HG03066 (cell line): ENCODE measurements around the gene LGALS3BP.
"Not testable (repeated sequence)": the region's sequence is repeated elsewhere in the genome, so short reads cannot be mapped to it uniquely, and the experiment has no call there.

Experiments used
- ATAC-seq: cut with Tn5 transposase; IDR thresholded peaks from one replicate; pipeline ENCODE4 v1.9.1; 2021; ENCODE audit warnings: low read depth; ENCODE audit not compliant: unreplicated experiment

The LGALS3BP gene

DNA sequence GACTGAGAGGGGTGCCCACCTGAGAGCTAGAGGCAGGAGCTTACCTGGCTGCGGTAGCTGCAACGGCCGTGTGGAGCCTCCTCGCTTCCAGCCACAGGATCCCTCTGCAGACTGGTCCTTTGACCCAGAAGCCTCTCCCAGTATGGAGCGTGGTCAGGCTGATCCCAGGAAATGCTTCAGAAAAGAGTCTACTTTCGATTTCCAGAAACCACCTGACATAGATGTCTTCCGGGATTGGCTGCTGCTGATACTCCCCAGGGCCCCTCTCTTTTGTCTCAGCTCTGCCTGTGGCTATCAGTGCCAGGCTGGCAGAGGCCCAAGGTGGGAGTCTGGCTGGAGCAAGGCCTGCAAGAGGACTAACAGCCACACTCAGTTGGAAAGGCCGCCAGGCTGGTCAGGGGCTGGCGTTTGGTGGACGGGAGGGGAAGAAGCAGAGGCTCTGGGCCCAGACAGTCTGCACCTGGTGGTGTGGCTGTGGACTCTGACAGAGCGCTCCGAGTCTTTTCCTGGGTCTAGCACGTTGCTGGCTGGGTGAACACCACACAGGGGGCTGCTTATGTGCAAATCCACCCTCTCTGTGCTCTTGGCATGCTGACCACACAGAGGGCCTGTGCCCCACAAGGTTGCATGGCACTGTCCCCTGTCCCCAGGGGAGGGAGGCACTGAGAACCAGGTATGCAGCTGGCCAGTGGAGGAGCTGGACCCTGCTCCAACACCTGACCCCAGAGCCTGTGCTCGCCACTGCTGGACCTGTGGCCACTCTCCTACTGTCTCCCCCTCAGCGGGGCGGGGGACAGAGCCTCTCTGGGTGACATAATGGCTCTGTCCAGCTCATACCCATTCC is at the start of gene LGALS3BP:
Gene LGALS3BP (minus strand): TSS at position 144 of the 844 bp plus-strand sequence. CDS start 2,732 bp downstream, outside the sequence.
- ATAC-seq, result no peak

DNA sequence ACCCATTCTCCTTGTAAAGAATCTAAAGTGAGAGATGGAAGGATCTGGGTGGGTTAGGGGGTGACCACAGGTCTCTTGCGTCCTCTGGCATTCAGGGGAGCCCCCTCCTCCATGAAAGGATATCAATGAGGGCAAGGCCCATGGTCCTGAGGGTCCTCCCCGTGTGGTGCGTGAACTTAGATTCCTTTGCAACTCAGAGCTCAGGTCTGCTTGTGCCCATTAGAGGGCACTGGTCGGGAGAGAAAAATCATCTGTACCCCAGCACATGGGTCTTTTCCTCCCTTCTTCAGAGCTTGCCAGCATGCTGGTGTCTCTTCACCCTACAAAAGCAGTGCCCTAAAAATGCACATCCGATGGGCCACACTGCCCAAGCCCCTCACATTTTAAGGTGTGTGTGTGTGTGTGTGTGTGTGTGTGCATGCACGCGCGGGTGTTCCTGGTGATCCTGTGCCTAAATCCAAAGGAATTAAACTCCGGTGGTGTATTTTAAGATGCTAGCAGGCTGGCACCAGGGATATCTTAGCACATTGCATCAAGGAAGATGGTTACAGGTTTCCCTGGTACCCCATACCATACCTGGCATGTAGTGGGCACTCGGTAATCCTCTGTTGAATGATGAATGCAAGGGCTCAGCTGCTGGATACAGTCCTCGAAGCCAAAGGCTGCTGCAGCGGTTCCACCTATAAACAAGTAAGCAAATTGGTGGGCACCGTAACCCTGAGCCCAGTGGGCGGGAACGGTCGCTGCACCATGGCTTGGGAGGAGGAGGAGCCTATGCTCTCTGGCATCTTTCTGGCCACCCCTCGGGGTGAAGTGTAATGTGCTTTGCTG is 49.0 kb upstream of the LGALS3BP start:
- ATAC-seq, result no peak

- ATAC-seq, result no peak
These were observed 48.3 kb upstream of the LGALS3BP start for GRCh38 chr17:79027925-79028491.

DNA sequence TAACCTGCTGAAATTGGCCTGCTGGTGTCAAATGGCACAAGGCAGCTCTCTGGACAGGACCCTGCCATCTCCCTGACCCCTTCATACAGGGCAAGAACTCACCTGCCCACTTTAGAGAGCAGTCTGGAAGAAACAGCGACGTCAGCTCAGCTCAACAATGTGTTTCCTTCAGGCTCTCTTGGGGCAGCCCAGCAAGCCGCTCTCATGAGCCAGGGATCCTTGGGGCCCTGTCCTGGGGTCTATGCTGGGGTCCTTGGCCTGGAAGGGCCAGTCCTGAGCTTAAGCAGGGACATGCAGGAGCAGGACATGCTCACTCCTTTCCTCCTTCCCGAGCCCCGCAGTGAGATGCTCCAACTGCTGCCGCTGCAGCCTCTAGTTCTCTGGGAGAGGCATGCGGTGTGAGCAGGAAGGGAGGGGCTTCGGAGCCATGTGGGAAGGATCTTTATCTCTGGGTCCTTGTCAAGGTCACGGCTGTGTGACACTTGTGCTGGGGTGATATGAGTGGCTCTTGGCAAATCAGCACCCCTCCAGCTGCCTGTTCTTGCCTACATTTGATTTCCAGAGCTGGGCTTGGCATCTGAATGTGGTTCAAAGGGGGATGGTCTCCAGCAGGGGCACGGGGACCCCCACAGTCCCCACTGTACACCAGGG is 47.7 kb upstream of the LGALS3BP start:
- no peak for ATAC-seq

DNA sequence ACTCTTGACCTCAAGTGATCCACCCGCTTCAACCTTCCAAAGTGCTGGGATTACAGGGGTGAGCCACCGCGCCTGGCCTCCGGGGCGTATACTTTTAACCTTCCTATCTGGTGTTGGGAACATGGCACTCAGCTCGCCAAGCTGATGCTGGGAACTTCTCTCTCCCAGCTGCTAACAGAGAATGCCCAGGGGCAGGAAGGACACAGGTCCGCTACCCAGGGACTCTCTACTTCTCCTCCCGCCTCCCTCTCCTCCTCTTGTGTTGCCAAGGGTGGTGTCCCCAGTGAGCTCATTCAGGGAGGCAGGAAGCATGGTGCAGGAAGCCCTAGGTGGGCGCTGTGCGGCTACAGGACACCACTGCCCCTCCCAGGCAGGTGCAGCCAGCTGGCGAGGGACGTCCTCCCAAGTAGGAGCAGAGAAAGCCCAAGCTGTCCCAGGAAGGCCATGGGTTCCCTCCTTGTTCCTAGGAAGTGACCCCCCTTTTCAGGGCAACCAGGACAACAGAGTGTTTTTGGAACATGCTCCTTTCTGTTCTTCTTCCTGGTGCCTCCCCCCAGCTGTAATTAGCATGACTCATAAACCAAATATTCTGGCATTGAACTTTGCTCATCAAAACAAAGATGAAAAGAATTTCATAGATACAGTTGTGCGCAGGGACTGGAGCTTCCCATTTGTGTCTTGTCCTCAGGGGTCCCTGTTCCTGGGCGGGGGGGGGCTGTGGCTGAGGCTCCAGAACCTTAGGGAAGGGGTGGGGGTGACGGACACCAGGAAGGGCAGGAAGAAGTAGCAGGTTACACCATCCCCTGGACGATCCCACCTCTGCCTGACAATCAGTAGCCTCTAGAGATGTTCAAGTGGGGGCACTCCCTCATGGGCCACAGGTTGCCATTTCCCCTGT is 46.9 kb upstream of the LGALS3BP start:
- ATAC-seq, result no peak

- ATAC-seq, result no peak
These were observed 45.4 kb upstream of the LGALS3BP start for GRCh38 chr17:79024901-79025737.

DNA sequence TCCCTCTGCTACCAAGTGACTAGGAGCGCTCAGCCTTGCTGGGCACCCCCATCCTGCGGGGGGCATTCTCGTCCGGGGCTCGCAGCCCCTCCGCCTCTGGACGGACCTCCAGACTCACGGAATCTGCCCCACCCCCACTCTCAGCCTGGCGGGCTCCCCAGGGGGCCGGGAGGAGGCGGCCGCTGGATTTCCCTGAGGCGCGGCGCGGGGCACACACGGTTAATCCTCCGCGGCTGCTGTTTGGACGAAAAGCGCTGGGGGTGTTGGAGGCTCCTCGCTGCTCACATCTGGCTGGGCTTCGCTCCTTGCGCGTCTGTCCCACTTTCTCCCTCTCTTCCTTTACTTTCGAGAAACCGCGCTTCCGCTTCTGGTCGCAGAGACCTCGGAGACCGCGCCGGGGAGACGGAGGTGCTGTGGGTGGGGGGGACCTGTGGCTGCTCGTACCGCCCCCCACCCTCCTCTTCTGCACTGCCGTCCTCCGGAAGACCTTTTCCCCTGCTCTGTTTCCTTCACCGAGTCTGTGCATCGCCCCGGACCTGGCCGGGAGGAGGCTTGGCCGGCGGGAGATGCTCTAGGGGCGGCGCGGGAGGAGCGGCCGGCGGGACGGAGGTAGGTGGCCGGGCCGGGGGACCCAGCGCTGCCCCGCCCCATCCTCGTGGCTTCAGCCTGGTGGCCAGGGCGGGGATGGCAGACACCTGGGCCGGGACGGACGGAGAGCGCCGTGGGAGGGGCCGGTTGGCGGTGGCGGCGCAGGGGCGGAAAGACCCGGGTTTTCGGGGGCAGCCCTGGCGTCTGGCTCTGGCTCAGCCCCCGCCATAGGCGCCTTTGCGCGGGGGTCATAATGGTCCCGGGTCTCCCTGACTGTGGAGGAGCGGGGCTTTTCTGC is 44.4 kb upstream of the LGALS3BP start, which contains the start of gene C1QTNF1:
Gene C1QTNF1 (plus strand): TSS at position 284 of the 886 bp plus-strand sequence. CDS start 19,800 bp downstream, outside the sequence.
- no peak for ATAC-seq

DNA sequence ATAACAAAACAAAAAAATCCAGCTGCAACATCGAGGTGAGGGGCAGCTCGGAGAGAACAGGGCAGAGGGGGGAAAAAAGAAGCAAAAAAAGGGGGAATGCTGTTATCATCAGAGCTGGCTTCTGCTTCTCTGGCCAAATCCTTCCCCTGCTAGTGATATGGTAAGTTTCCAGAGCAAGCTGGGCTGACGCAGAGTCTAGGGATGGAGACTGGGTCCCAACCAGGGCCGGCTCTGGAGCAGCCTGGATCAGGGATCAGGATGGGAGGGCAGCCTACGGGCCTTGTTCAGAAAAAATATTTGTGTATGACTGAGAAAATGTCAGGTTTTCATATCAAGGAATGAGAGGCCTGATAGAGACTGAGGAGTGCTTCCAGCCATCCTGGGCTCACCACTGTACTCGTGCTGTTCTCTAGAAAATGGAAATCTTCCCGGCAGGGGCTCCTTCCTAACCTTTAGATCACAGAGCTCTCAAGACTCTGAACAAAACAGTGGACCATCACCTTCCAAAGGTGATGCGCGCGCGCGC is 43.5 kb upstream of the LGALS3BP start:
- ATAC-seq, result no peak

DNA sequence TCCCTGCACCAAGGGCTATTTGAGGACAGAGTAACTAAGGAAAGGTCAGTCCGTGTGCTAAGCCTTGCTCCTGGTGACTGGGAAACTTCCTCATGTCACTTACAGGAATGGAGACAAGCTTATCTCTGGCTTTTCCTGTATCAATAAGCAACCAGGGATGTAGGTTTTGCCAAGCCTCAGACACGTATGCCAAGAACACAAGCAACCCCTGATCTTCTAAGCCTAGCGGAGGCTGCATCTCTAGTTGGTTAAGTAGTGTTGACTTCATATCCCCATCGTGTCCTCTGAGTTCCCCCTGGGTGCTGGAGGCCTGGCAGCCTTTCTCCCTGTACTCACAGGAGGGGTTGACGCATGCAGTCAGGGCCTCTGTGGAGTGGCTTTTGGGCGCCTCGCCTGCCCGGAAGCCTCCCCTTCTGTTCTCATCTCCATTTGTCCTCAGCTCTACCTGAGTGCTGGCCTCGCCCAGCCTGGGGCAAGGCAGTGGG is 42.8 kb upstream of the LGALS3BP start:
- no peak for ATAC-seq

DNA sequence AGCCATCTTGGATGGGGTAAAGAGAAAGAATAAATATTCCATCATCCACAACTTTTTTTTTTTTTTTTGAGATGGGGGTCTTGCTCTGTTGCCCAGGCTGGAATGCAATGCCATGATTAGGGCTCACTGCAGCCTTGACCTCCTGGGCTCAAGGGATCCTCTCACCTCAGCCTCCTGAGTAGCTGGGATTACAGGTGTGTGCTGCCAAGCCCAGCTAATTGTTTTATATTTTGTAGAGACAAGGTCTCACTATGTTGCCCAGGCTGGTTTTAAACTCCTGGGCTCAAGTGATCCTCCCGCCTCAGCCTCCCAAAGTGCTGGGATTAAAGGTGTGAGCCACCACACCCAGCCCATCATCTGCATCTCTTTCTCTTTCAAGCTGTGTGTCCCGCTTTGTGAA is 42.2 kb upstream of the LGALS3BP start:
- ATAC-seq, result not testable (repeated sequence)

- no peak for ATAC-seq
These were observed 41.0 kb upstream of the LGALS3BP start for GRCh38 chr17:79020631-79021301.

- no peak for ATAC-seq
These were observed 40.2 kb upstream of the LGALS3BP start for GRCh38 chr17:79019632-79020584.

- ATAC-seq, result no peak
These were observed 39.5 kb upstream of the LGALS3BP start for GRCh38 chr17:79019261-79019631.

DNA sequence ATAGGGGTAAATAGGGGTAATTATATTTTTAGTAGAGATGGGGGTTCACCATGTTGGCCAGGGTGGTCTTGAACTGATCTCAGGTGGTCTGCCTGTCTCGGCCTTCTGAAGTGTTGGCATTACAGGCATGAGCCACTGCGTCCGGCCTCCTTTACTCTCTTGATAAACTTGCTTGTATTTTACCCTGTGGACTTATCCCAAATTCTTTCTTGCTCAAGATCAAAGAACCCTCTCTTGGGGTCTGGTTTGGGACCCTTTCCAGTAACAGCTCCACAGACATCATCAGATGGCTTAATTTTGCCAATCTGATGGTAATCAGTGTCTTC is 38.6 kb upstream of the LGALS3BP start:
- ATAC-seq, result no peak

GRCh38 chr17:79017546-79018369 is 38.0 kb upstream of the LGALS3BP start:
- ATAC-seq, result no peak
